ENCODE results near the gene SFXN5.

GRCh38 chr2:72942881-72943418, 128.6 kb downstream of the SFXN5 start:
- TF ChIP-seq EZH2phosphoT487 (IDR thresholded peaks at IDR 0.05; ENCODE audit: insufficient read depth, low read depth) (no peak), EZH2 (IDR thresholded peaks at IDR 0.05; ENCODE audit: insufficient read depth, poor library complexity, severe bottlenecking) (no peak)
